ENCODE data around the gene EHD2. TPM values are rescaled to one million over a fixed set of nuclear protein-coding genes. Genes with fewer than 3 reads are reported as not detected.
"Not testable (repeated sequence)": the region's sequence is repeated elsewhere in the genome, so short reads cannot be mapped to it uniquely, and the experiment has no call there.

Gene EHD2
- polyA plus RNA-seq, 1 donor from 2014 or later, result not detected

- no peaks in the 10 kb centered on the region for H3F3A ChIP-seq (ENCODE audit: insufficient read depth, low read length, poor library complexity, severe bottlenecking)
- H3K9me2 ChIP-seq (ENCODE audit: insufficient read depth, low read length), result no peaks in the 10 kb centered on the region
- peaks cover 13% of the 10 kb centered on the region for H3K27me3 ChIP-seq (ENCODE audit: insufficient read depth, low read depth, low read length)
- H2AFZ ChIP-seq (ENCODE audit: low read depth, low read length), result no peak overlapping the region
- H3K79me2 ChIP-seq (replicated peaks; ENCODE audit: insufficient read depth, low read length), result no peaks in the 10 kb centered on the region
- H3K27ac ChIP-seq (ENCODE audit: low read length), result no peak overlapping the region
- no peaks in the 10 kb centered on the region for H3K9me3 ChIP-seq (ENCODE audit: low read length)
- no peaks in the 10 kb centered on the region for H3K36me3 ChIP-seq (ENCODE audit: insufficient read depth, low read length)
- TF ChIP-seq CTCF (IDR thresholded peaks at IDR 0.05; ENCODE audit: poor library complexity, severe bottlenecking), result no peak
- no peak for TF ChIP-seq RAD21 (conservative IDR thresholded peaks at IDR 0.05)
- no peak for TF ChIP-seq EP300 (conservative IDR thresholded peaks at IDR 0.05; ENCODE audit: poor library complexity, severe bottlenecking)
- no peak for TF ChIP-seq EZH2 (IDR thresholded peaks at IDR 0.05; ENCODE audit: borderline replicate concordance, insufficient read depth, low read length, poor library complexity, severe bottlenecking)
- no peak for TF ChIP-seq SMC3 (conservative IDR thresholded peaks at IDR 0.05; ENCODE audit: poor library complexity)
- TF ChIP-seq, protein P1, sequence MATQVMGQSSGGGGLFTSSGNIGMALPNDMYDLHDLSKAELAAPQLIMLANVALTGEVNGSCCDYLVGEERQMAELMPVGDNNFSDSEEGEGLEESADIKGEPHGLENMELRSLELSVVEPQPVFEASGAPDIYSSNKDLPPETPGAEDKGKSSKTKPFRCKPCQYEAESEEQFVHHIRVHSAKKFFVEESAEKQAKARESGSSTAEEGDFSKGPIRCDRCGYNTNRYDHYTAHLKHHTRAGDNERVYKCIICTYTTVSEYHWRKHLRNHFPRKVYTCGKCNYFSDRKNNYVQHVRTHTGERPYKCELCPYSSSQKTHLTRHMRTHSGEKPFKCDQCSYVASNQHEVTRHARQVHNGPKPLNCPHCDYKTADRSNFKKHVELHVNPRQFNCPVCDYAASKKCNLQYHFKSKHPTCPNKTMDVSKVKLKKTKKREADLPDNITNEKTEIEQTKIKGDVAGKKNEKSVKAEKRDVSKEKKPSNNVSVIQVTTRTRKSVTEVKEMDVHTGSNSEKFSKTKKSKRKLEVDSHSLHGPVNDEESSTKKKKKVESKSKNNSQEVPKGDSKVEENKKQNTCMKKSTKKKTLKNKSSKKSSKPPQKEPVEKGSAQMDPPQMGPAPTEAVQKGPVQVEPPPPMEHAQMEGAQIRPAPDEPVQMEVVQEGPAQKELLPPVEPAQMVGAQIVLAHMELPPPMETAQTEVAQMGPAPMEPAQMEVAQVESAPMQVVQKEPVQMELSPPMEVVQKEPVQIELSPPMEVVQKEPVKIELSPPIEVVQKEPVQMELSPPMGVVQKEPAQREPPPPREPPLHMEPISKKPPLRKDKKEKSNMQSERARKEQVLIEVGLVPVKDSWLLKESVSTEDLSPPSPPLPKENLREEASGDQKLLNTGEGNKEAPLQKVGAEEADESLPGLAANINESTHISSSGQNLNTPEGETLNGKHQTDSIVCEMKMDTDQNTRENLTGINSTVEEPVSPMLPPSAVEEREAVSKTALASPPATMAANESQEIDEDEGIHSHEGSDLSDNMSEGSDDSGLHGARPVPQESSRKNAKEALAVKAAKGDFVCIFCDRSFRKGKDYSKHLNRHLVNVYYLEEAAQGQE (IDR thresholded peaks at IDR 0.05; ENCODE audit: borderline replicate concordance), result no peak
- TF ChIP-seq MXI1 (conservative IDR thresholded peaks at IDR 0.05; ENCODE audit: poor library complexity, severe bottlenecking), result no peak
- no peak for TF ChIP-seq TAF1 (IDR thresholded peaks at IDR 0.05; ENCODE audit: low read depth)
- TF ChIP-seq POLR2AphosphoS5 (IDR thresholded peaks at IDR 0.05), result no peak
- H3K4me2 ChIP-seq (ENCODE audit: low read length), result no peak overlapping the region
- no peaks in the 10 kb centered on the region for H4K20me1 ChIP-seq (ENCODE audit: insufficient read depth)
- no peak overlapping the region for H3K9ac ChIP-seq (ENCODE audit: low read length)
- H3K4me3 ChIP-seq (ENCODE audit: low read length), result no peak overlapping the region
Observed at GRCh38 chr19:47716270-47716937, 3.2 kb downstream of the EHD2 start.

DNA sequence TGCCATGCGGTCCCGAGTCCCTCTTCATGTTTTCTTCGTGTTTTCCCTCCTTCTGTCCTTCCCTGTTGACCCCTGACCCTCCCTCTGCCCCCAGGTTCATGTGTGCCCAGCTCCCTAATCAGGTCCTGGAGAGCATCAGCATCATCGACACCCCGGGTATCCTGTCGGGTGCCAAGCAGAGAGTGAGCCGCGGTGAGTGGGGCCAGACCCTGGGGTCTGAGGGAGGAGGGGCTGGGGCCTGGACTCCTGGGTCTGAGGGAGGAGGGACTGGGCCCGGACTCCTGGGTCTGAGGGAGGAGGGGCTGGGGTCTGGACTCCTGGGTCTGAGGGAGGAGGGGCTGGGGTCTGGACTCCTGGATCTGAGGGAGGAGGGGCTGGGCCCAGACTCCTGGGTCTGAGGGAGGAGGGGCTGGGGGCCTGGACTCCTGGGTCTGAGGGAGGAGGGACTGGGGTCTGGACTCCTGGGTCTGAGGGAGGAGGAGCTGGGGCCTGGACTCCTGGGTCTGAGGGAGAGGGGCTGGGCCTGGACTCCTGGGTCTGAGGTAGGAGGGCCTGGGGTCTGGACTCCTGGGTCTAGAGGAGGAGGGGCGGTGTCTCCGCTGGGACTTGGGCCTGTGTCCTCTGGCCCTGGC lies 5.3 kb downstream of the EHD2 start:
- H3K4me3 ChIP-seq (ENCODE audit: low read length); H4K20me1 ChIP-seq (ENCODE audit: insufficient read depth); H3K9me3 ChIP-seq (ENCODE audit: low read length); H3K79me2 ChIP-seq (replicated peaks; ENCODE audit: insufficient read depth, low read length); H3K9me2 ChIP-seq (ENCODE audit: insufficient read depth, low read length); H3K36me3 ChIP-seq (ENCODE audit: insufficient read depth, low read length); H3F3A ChIP-seq (ENCODE audit: insufficient read depth, low read length, poor library complexity, severe bottlenecking); H3K4me2 ChIP-seq (ENCODE audit: low read length); H3K27ac ChIP-seq (ENCODE audit: low read length); H2AFZ ChIP-seq (ENCODE audit: low read depth, low read length); H3K27me3 ChIP-seq (ENCODE audit: insufficient read depth, low read depth, low read length): not testable (repeated sequence)
- peak overlapping the region; percentile 16 for H3K9ac ChIP-seq (ENCODE audit: low read length)

All from neural cell (in vitro differentiated cells).